ENCODE results near the gene MMP27.

DNA sequence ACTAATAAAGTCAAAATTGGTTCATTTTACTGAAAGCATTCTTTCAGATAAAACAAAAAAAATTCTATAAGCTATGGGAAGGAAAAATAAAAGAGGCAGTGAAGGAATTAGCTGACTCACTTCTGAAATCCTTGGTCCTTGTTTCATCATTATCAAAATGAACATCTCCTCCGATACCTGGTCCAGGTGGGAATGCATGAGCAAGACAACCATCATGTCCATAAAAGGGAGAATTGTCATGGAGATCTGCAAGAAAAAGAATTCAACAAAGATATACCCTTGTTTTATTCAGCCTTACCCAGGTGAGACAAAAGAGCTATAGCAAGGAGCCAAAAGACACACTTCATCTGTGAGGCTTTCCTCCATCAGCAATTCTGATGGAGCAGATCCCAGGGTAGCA is 47.7 kb upstream of the MMP27 start:
- TF ChIP-seq, protein P1, sequence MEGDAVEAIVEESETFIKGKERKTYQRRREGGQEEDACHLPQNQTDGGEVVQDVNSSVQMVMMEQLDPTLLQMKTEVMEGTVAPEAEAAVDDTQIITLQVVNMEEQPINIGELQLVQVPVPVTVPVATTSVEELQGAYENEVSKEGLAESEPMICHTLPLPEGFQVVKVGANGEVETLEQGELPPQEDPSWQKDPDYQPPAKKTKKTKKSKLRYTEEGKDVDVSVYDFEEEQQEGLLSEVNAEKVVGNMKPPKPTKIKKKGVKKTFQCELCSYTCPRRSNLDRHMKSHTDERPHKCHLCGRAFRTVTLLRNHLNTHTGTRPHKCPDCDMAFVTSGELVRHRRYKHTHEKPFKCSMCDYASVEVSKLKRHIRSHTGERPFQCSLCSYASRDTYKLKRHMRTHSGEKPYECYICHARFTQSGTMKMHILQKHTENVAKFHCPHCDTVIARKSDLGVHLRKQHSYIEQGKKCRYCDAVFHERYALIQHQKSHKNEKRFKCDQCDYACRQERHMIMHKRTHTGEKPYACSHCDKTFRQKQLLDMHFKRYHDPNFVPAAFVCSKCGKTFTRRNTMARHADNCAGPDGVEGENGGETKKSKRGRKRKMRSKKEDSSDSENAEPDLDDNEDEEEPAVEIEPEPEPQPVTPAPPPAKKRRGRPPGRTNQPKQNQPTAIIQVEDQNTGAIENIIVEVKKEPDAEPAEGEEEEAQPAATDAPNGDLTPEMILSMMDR (IDR thresholded peaks at IDR 0.05) = no peak
- TF ChIP-seq POLR2A (IDR thresholded peaks at IDR 0.05) (no peak), POLR2AphosphoS5 (IDR thresholded peaks at IDR 0.05) (no peak)

All from breast epithelium (tissue), 3 donors.